Mesenchymal stem cell (in vitro differentiated cells and primary cell): ENCODE data around the gene FSTL1.

Experiments used
- DNase-seq: peaks from one replicate; pipeline ENCODE4 v3.0.0-alpha.2; 2013
- H2AFZ ChIP-seq: one replicate; pipeline ENCODE4 v1.6.1; 2013; ENCODE audit warnings: low read depth, mild to moderate bottlenecking, control low read depth, inconsistent platforms, low read length, moderate library complexity
- H2AK5ac ChIP-seq: 2 replicates; pipeline ENCODE4 v1.6.1; 2013; ENCODE audit warnings: low read length, moderate library complexity, mild to moderate bottlenecking, inconsistent platforms; ENCODE audit not compliant: severe bottlenecking
- H2BK120ac ChIP-seq: one replicate; pipeline ENCODE4 v1.6.1; 2013; ENCODE audit warnings: low read depth, mild to moderate bottlenecking, inconsistent platforms, low read length, moderate library complexity
- H2BK12ac ChIP-seq, 2 experiments: one replicate each; pipeline ENCODE4 v1.6.1; 2013; ENCODE audit warnings: inconsistent platforms in 2 of 2, low read length in 2 of 2, mild to moderate bottlenecking in 2 of 2, moderate library complexity in 2 of 2, control low read depth in 1 of 2
- H2BK15ac ChIP-seq: one replicate; pipeline ENCODE4 v1.6.1; 2013; ENCODE audit warnings: mild to moderate bottlenecking, low read depth, inconsistent platforms; ENCODE audit not compliant: poor library complexity, severe bottlenecking
- H2BK5ac ChIP-seq: 2 replicates; pipeline ENCODE4 v1.6.1; 2013; ENCODE audit warnings: low read depth, mild to moderate bottlenecking, low read length, control low read depth, inconsistent platforms; ENCODE audit not compliant: poor library complexity, severe bottlenecking
- H3K14ac ChIP-seq, 2 experiments: one replicate each; pipeline ENCODE4 v1.6.1; 2013; ENCODE audit warnings: inconsistent platforms in 2 of 2, low read length in 2 of 2, control low read depth in 1 of 2, mild to moderate bottlenecking in 1 of 2, moderate library complexity in 1 of 2
- H3K18ac ChIP-seq, 2 experiments: one replicate each; pipeline ENCODE4 v1.6.1; 2013; ENCODE audit warnings: inconsistent platforms in 2 of 2, low read length in 2 of 2, control low read depth in 1 of 2, low read depth in 1 of 2, mild to moderate bottlenecking in 1 of 2
- H3K23ac ChIP-seq, 2 experiments: one replicate each; pipeline ENCODE4 v1.6.1; 2013; ENCODE audit warnings: inconsistent platforms in 2 of 2, low read length in 2 of 2, mild to moderate bottlenecking in 2 of 2, moderate library complexity in 2 of 2, control low read depth in 1 of 2
- H3K27ac ChIP-seq: 2 replicates; pipeline ENCODE4 v1.5.1; 2013; ENCODE audit warnings: mild to moderate bottlenecking, moderate library complexity, low read length, control low read depth, inconsistent platforms; ENCODE audit not compliant: poor library complexity, severe bottlenecking
- H3K27me3 ChIP-seq, 2 experiments: 2 replicates each; pipeline versions ENCODE4 v1.6.1 to v1.7.0; 2013; ENCODE audit warnings: low read length in 2 of 2, mild to moderate bottlenecking in 2 of 2, moderate library complexity in 2 of 2, control low read depth in 1 of 2, inconsistent platforms in 1 of 2; ENCODE audit not compliant: control insufficient read depth in 1 of 2, insufficient read depth in 1 of 2
- H3K36me3 ChIP-seq, 2 experiments: 2 replicates each; pipeline versions ENCODE4 v1.6.1 to v1.7.0; 2013; ENCODE audit warnings: low read length in 2 of 2, control low read depth in 1 of 2, inconsistent platforms in 1 of 2, low read depth in 1 of 2, mild to moderate bottlenecking in 1 of 2; ENCODE audit not compliant: insufficient read depth in 2 of 2, control insufficient read depth in 1 of 2
- H3K4ac ChIP-seq, 2 experiments: one replicate each; pipeline ENCODE4 v1.6.1; 2013; ENCODE audit warnings: inconsistent platforms in 2 of 2, low read length in 2 of 2, mild to moderate bottlenecking in 2 of 2, moderate library complexity in 2 of 2, control low read depth in 1 of 2, low read depth in 1 of 2
- H3K4me1 ChIP-seq: 2 replicates; pipeline ENCODE4 v1.6.1; 2013; ENCODE audit warnings: low read depth, low read length, control low read depth; ENCODE audit not compliant: control insufficient read depth, insufficient read depth
- H3K4me2 ChIP-seq: 2 replicates; pipeline ENCODE4 v1.6.1; 2013; ENCODE audit warnings: low read length, mild to moderate bottlenecking, inconsistent platforms; ENCODE audit not compliant: poor library complexity, severe bottlenecking
- H3K4me3 ChIP-seq, 2 experiments: 2 replicates each; pipeline versions ENCODE4 v1.5.1 to v1.7.0; 2013; ENCODE audit warnings: low read length in 2 of 2, mild to moderate bottlenecking in 2 of 2, control low read depth in 1 of 2, low read depth in 1 of 2; ENCODE audit not compliant: insufficient read depth in 1 of 2
- H3K79me1 ChIP-seq: replicated peaks from 2 replicates; pipeline ENCODE4 v1.6.1; 2013; ENCODE audit warnings: mild to moderate bottlenecking, control low read depth, low read length, inconsistent platforms; ENCODE audit not compliant: poor library complexity, severe bottlenecking
- H3K9ac ChIP-seq: 2 replicates; pipeline ENCODE4 v1.7.0; 2013; ENCODE audit warnings: mild to moderate bottlenecking, low read length, moderate library complexity
- H3K9me3 ChIP-seq: 2 replicates; pipeline ENCODE4 v1.7.0; 2013; ENCODE audit warnings: mild to moderate bottlenecking, low read length; ENCODE audit not compliant: control insufficient read depth
- H4K8ac ChIP-seq: one replicate; pipeline ENCODE4 v1.6.1; 2013; ENCODE audit warnings: inconsistent platforms, mild to moderate bottlenecking, low read length, moderate library complexity
- H4K91ac ChIP-seq: one replicate; pipeline ENCODE4 v1.6.1; 2013; ENCODE audit warnings: mild to moderate bottlenecking, low read length, inconsistent platforms
- WGBS: methylation state at CpG from one replicate; pipeline ENCODE4 v1.1.7; 2013; ENCODE audit warnings: mixed read lengths; 5-methylcytosine and 5-hydroxymethylcytosine counted together

Gene FSTL1

GRCh38 chr3:120424976-120425570 is 25.7 kb downstream of the FSTL1 start:
- Histone ChIP-seq H3K4me1 (peaks cover 10% of the 10 kb centered on the region), H3K4me2 (no peak overlapping the region), H3K4ac (no peak overlapping the region), H3K27me3 (no peaks in the 10 kb centered on the region), H2AK5ac (no peak overlapping the region), H4K8ac (no peak overlapping the region), H2BK120ac (no peak overlapping the region), H3K14ac (no peak overlapping the region), H3K18ac (no peak overlapping the region), H3K23ac (no peak overlapping the region), H2BK5ac (no peak overlapping the region), H4K91ac (peak overlapping the region; percentile 28), H3K79me1 (peaks cover 28% of the 10 kb centered on the region), H3K36me3 (peaks cover 20 to 80% of the 10 kb centered on the region in 2 experiments), H2BK12ac (peak overlapping the region in 1 of 2 experiments; percentile 42), H3K9me3 (no peaks in the 10 kb centered on the region), H2BK15ac (no peak overlapping the region), H3K27ac (no peak overlapping the region), H3K9ac (peak overlapping the region; percentile 13), H2AFZ (no peak overlapping the region), H3K4me3 (no peak overlapping the region)
- no peak for DNase-seq
- WGBS, result 77% methylated on average over 5 of the region's 5 CpGs

GRCh38 chr3:120424506-120424905 is 26.3 kb downstream of the FSTL1 start:
- Histone ChIP-seq H4K91ac (peak overlapping the region; percentile 28), H3K14ac (no peak overlapping the region), H3K4me2 (no peak overlapping the region), H3K27me3 (no peaks in the 10 kb centered on the region), H3K18ac (no peak overlapping the region), H3K79me1 (peaks cover 34% of the 10 kb centered on the region), H3K9ac (peak overlapping the region; percentile 13), H3K27ac (no peak overlapping the region), H3K4ac (no peak overlapping the region), H3K4me1 (peaks cover 10% of the 10 kb centered on the region), H4K8ac (no peak overlapping the region), H3K23ac (no peak overlapping the region), H3K4me3 (peak overlapping the region in 1 of 2 experiments; percentile 35), H2BK5ac (no peak overlapping the region), H3K9me3 (no peaks in the 10 kb centered on the region), H2BK15ac (no peak overlapping the region), H2BK12ac (peak overlapping the region in 1 of 2 experiments; percentile 42), H3K36me3 (peaks cover 20 to 80% of the 10 kb centered on the region in 2 experiments), H2BK120ac (no peak overlapping the region), H2AFZ (no peak overlapping the region), H2AK5ac (no peak overlapping the region)
- no peak for DNase-seq
- WGBS, result 98% methylated on average over 6 of the region's 6 CpGs

GRCh38 chr3:120423432-120423831 is 27.4 kb downstream of the FSTL1 start:
- Histone ChIP-seq H3K14ac (no peak overlapping the region), H3K4me3 (peak overlapping the region in 1 of 2 experiments; percentile 27), H3K27ac (no peak overlapping the region), H3K18ac (no peak overlapping the region), H2BK120ac (no peak overlapping the region), H3K79me1 (peaks cover 33% of the 10 kb centered on the region), H3K9ac (peak overlapping the region; percentile 26), H2BK15ac (no peak overlapping the region), H3K36me3 (peaks cover 22 to 78% of the 10 kb centered on the region in 2 experiments), H2AK5ac (no peak overlapping the region), H2BK5ac (no peak overlapping the region), H3K4ac (no peak overlapping the region), H3K27me3 (no peaks in the 10 kb centered on the region), H2AFZ (no peak overlapping the region), H3K9me3 (no peaks in the 10 kb centered on the region), H4K8ac (no peak overlapping the region), H2BK12ac (no peak overlapping the region), H3K4me2 (no peak overlapping the region), H3K4me1 (peaks cover 12% of the 10 kb centered on the region), H4K91ac (no peak overlapping the region), H3K23ac (no peak overlapping the region)
- DNase-seq, result no peak
- 97% methylated on average over 4 of the region's 4 CpGs for WGBS

GRCh38 chr3:120421926-120422325 is 28.9 kb downstream of the FSTL1 start:
- H2BK15ac ChIP-seq, result no peak overlapping the region
- H4K91ac ChIP-seq, result no peak overlapping the region
- H3K23ac ChIP-seq, result no peak overlapping the region
- peaks cover 27% of the 10 kb centered on the region for H3K79me1 ChIP-seq
- DNase-seq, result peak; percentile 36
- WGBS, result 87% methylated on average over 2 of the region's 2 CpGs
- H3K9me3 ChIP-seq, result no peaks in the 10 kb centered on the region
- peak overlapping the region; percentile 71 for H3K9ac ChIP-seq
- no peak overlapping the region for H2AFZ ChIP-seq
- H3K14ac ChIP-seq, result no peak overlapping the region
- H3K4me3 ChIP-seq, result no peak overlapping the region
- no peak overlapping the region for H3K18ac ChIP-seq
- H3K4me1 ChIP-seq, result peaks cover 13% of the 10 kb centered on the region
- no peaks in the 10 kb centered on the region for H3K27me3 ChIP-seq
- no peak overlapping the region for H2BK120ac ChIP-seq
- H3K36me3 ChIP-seq, result peaks cover 22 to 64% of the 10 kb centered on the region in 2 experiments
- no peak overlapping the region for H3K27ac ChIP-seq
- no peak overlapping the region for H2AK5ac ChIP-seq
- H3K4me2 ChIP-seq, result no peak overlapping the region
- H2BK5ac ChIP-seq, result no peak overlapping the region
- H3K4ac ChIP-seq, result no peak overlapping the region
- no peak overlapping the region for H2BK12ac ChIP-seq
- no peak overlapping the region for H4K8ac ChIP-seq
